ENCODE results near the gene ISG15. TPM values are rescaled to one million over a fixed set of nuclear protein-coding genes. Genes with fewer than 3 reads are reported as not detected.
"Not testable (repeated sequence)": the region's sequence is repeated elsewhere in the genome, so short reads cannot be mapped to it uniquely, and the experiment has no call there.

The ISG15 gene
- total RNA-seq, 1 experiment from 2014 or later, result 98.4 TPM

DNA sequence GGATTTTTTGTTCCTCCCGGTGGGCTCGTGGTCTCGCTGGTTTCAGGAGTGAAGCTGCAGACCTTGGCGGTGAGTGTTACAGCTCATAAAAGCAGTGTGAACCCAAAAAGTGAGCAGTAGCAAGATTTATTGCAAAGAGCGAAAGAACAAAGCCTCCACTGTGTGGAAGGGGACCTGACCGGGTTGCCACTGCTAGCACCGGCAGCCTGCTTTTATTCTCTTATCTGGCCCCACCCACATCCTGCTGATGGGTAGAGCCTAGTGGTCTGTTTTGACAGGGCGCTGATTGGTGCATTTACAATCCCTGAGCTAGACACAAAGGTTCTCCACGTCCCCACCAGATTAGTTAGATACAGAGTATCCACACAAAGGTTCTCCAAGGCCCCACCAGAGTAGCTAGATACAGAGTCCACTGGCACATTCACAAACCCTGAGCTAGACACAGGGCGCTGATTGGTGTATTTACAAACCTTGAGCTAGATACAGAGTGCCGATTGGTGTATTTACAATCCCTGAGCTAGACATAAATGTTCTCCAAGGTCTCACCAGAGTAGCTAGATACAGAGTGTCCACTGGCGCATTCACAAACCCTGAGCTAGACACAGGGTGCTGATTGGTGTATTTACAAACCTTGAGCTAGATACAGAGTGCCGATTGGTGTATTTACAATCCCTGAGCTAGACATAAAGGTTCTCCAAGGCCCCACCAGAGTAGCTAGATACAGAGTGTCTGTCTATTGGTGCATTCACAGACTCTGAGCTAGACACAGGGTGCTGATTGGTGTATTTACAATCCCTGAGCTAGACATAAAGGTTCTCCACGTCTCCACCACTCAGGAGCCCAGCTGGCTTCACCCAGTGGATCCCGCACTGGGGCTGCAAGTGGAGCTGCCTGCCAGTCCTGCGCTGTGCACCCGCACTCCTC lies 4.4 kb downstream of the ISG15 start:
- H3K36me3 ChIP-seq, H3K9me3 ChIP-seq, H3K27me3 ChIP-seq, H3K4me3 ChIP-seq, DNase-seq: not testable (repeated sequence)

DNA sequence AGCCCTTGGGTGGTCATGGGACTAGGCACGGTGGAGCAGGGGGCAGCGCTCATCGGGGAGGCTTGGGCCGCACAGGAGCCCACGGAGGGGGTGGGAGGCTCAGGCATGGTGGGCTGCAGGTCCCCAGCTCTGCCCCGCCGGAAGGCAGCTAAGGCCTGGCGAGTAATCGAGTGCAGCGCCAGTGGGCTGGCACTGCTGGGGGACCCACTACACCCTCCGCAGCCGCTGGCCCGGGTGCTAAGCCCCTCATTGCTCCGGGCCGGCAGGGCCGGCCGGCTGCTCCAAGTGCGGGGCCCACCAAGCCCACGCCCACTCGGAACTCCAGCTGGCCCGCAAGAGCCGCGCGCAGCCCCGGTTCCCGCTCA lies 5.0 kb downstream of the ISG15 start:
- not testable (repeated sequence) for H3K36me3 ChIP-seq, H3K9me3 ChIP-seq, H3K4me3 ChIP-seq, DNase-seq, H3K27me3 ChIP-seq

DNA sequence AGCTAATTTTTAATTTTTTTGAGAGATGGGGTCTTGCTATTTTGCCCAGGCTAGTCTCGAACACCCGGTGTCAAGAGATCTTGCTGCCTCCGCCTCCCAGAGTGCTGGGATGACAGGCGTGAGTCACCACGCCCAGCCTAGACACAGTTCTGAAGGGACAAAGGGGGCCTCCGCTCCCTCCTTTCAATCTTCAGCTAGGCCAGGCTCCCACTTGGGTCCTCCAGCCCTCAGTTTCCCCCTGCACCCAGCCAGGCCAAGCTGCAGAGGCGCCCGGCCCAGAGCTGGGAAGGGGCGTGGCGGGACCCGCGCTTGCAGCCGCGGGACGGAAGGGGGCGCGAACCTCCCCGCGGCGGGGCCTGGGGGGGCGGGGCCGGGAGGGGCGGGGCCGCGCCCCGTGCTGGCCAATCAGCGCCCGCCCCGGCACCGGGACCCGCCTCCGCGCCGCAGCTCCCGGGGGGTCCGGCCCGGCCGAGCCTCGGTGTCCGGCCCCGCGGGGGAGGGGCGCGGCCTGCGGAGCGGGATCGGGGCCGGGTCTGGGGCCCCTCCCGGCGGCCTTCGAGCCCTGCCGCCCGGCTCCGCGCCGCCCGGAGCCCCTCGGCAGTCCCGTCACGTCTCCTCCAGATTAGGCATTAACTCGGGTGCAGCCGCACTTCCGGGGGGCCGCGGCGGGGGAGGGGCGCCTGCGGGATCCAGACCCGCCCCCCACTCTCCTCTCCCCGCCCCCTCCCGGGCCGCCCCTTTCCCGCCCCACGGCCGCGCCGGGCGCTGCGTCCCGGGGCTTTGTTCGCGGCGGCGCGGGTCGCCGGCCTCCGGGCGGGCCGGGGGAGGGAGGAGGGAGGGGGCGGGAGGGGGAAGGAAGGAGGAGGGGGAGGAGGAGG lies 6.1 kb downstream of the ISG15 start:
- H3K9me3 ChIP-seq, result no peaks in the 10 kb centered on the region
- H3K36me3 ChIP-seq, result peaks cover 6% of the 10 kb centered on the region
- peak overlapping the region; percentile 35 for H3K4me3 ChIP-seq
- peak; percentile 83 for DNase-seq
- no peaks in the 10 kb centered on the region for H3K27me3 ChIP-seq

DNA sequence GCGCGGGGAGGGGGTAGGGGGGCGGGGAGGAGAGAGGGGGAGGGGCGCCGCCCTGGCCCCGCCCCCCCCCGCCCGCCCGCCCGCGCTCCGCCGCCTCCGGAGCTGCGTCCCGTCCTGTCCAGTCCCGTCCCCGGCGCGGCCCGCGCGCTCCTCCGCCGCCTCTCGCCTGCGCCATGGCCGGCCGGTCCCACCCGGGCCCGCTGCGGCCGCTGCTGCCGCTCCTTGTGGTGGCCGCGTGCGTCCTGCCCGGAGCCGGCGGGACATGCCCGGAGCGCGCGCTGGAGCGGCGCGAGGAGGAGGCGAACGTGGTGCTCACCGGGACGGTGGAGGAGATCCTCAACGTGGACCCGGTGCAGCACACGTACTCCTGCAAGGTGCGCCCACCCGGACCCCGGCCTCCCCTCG lies 6.7 kb downstream of the ISG15 start, which contains the start of gene AGRN:
AGRN (plus strand) TSS at position 121 of the 405 bp plus-strand sequence; CDS start at position 174, 53 bp downstream.
- Histone ChIP-seq H3K36me3 (peaks cover 11% of the 10 kb centered on the region), H3K27me3 (no peaks in the 10 kb centered on the region), H3K9me3 (no peaks in the 10 kb centered on the region), H3K4me3 (peak within 1 kb of the TSS; percentile 56)
- DNase-seq, result peak; percentile 39

DNA sequence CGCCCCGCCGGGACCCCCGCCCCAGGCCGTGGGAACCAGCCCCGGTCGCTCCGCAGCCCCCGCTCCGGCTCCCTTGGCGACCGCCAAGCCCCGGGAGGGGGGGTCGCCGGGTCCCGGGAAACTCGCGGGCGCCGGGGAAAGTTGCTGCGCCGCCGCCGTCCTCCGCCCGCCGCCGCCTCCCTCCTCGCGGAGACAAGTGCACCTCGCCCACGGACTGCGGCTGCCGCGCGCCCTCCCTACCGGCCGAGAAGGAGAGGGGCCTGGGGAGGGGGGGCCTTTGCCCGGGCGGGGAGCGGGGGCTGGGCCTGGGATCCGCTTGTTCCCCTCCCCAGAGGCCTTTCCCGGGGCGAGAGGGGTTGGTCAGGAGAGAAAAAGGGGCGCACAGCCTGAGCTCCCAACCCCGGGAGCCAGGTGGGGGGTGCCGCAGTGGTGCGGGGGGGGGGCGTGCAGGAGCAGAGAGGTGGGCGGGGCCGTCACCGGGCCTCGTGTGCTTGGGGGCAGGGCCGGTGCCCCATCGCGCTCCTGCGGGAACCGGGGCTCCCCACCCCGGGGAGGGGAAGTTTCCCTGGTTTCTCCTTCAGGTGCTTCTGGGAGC lies 7.2 kb downstream of the ISG15 start:
- H3K9me3 ChIP-seq, result no peaks in the 10 kb centered on the region
- peak; percentile 36 for DNase-seq
- peaks cover 11% of the 10 kb centered on the region for H3K36me3 ChIP-seq
- H3K4me3 ChIP-seq, result peak overlapping the region; percentile 56
- H3K27me3 ChIP-seq, result no peaks in the 10 kb centered on the region

DNA sequence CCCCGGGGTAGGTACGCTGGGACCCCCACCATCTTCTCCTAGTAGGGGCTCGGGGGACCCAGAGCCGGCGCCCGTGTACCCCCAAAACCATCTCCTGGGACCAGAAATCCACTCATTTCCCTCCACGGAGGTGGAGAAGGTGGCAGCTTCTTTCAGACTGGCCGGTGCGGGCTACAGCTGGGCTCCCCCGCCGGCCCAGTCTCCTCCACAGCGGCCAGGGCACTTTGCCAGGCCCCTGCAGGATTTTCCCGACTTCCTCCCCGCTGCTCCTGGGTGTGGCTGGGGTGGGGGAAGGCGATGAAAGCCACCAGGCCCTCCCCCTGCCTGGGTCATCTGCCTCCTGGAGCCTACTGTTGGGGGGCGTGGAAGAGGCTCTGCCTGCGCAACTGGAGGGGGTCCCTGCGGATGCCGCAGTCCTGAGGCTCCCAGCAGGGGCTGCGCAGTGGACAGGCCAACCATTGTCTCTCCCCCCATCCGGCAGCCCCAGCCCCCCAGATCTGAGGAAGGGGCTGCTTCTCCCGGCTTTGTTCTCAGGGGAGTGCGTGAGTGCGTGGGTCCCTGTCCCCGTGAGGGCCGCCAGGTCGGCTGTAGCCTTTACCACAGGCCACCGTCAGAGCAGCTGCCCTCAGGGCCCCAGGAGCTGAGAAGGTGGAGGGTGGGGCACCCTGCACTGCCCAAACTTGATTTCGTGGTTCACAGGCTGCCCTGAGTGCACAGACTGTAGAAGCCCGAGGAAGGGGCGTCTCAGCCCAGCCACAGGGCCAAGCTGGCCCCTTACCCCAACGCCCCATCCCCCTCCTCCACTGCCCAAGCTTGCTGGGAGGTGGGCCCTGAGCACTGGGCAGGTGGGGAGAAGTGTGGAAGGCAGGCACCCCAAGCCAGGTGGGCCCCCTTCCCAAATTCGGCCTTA lies 8.0 kb downstream of the ISG15 start:
- Histone ChIP-seq H3K4me3 (peak overlapping the region; percentile 56), H3K27me3 (no peaks in the 10 kb centered on the region), H3K36me3 (peaks cover 11% of the 10 kb centered on the region), H3K9me3 (no peaks in the 10 kb centered on the region)
- DNase-seq, result peak; percentile 79

DNA sequence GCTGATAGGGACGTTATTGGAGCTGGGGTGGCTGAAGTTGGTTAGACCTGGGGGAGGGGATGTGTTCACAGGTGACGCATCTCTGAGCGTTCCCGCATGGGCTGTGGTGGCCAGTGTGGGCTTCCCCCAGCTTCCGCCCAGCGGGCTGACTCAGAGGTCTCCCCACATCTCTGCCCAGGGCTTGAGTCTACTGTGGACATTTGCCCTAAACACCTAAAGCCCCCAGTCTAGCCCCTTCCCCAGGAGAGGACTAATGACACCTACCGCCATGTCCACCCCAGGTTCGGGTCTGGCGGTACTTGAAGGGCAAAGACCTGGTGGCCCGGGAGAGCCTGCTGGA lies 8.6 kb downstream of the ISG15 start:
- Histone ChIP-seq H3K4me3 (no peak overlapping the region), H3K9me3 (no peaks in the 10 kb centered on the region), H3K36me3 (peaks cover 11% of the 10 kb centered on the region), H3K27me3 (no peaks in the 10 kb centered on the region)
- DNase-seq, result no peak

DNA sequence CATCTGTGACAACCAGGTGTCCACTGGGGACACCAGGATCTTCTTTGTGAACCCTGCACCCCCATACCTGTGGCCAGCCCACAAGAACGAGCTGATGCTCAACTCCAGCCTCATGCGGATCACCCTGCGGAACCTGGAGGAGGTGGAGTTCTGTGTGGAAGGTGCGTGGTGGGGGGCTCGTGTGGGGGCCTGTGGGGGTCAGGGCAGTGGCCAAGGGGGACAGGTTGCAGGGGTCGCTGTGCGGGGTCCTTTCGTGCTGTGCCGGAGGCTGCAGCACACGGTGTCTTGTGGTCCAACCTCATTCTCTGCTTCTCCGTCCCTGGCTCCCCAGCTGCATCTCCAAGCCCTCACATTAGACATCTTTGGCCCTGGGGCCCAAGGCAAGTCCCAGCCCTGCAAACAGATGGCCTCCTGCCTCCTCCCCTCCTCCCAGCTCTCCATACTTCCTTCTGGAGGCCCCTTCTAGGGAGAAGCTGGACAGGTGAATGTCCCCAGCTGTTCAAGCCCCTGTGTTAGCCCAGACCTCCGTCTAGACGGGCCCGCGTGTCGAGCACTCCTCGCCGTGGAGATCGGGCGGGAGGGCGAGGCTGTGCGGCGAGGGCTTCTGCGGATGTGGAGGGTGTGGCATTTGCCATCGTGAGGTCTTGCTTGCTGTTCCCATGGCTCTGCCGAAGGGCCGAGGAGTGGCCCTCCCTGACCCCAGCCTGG lies 9.2 kb downstream of the ISG15 start:
- H3K4me3 ChIP-seq, result no peak overlapping the region
- no peaks in the 10 kb centered on the region for H3K9me3 ChIP-seq
- no peaks in the 10 kb centered on the region for H3K27me3 ChIP-seq
- peaks cover 11% of the 10 kb centered on the region for H3K36me3 ChIP-seq
- no peak for DNase-seq

DNA sequence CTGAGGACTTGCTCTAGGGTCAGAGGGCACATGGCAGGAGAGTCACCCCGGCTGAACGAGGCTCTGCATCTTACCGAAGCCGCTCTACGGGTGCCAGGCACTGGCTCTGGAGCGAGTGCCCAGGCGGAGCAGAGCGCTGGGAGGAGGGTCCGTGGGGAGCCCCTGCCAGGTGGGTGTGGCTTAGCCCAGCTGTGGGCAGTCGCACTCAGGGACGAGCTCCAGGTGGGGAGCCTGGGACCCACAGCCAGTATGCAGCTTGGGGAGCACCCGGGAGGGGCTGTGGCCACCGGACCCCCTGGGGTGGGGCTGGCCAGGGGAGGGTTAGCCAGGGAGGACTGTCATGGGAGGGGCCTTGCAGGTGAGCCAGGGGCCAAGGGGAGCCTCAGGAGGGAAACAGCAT lies 10.4 kb downstream of the ISG15 start:
- no peak for DNase-seq
- Histone ChIP-seq H3K9me3 (no peaks in the 10 kb centered on the region), H3K27me3 (no peaks in the 10 kb centered on the region), H3K36me3 (peaks cover 11% of the 10 kb centered on the region), H3K4me3 (no peak overlapping the region)

DNA sequence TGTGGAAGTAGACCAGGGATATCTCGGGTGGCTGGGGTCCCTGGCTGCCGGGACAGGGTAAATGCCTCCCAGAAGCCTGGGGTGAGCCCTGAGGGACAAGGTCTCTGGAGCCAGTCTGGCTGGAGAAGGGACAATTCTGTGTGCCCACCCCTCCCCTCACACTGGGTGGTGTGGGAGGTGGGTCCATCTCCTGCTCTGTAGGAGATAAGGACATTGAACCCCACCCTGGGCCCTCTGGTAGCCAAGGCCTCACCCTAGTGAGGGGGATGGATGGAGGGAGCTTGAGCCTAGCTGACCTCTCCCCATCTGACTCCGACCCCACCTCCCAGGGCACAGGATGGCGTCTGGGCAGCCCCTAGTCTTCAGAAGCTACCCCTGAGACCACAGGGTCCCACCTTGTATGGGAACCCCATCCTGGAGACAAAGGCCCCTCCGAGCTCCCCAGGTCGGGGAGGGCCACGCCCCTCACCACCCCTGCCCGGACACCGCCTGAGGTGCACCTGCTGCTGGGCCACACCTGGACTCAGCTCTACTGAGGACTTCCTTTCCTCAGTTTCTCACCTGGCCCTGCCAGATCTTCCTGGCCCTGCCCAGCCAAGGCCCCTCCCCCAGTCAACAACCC lies 11.0 kb downstream of the ISG15 start:
- Histone ChIP-seq H3K36me3 (peaks cover 11% of the 10 kb centered on the region), H3K27me3 (no peaks in the 10 kb centered on the region), H3K4me3 (no peak overlapping the region), H3K9me3 (no peaks in the 10 kb centered on the region)
- no peak for DNase-seq

DNA sequence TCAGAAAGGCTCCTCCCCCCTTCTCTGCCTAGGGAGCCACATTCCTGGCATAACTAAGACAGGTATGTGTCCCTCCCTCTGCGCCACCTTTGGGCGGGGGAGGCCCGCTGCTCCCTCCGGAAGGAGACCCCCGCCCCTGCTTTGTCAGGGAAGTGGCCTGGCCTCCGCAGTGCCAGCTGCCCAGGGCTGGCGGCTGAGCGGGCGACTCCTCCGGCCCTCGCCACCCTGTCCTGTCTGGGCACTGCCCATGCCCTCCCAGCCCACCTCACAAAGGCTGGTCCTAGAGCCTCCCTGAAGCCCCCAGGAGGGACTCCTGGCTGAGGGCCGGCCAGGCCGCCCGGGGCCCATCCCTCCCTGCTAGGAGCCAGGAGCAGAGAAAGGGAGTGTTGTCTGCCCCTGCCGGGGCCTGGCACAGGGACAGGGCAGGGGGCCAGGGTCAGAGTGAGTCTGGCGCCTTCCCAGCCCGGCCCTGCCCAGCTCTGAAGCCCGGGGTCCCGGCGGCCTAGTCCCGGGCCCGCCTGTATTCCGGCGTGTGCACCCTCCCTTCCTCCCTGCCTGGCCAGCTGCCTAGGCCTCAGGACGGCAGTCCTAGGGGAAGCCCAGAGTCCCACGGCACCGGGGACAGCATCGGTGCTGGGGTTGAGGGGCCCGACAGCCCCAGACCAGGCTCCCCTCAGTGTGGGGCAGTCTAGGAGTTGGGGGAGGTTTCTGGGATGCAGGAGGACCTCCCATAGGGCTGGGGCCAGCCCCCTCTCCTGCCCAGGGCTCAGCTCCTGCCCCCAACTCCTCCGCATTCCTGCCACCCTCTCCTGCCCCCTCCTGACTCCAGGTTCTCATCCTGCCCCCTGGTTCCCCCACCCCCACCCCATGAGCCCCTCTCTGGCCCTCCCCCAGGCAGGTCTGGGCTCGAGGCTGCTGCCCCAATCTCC lies 11.7 kb downstream of the ISG15 start:
- Histone ChIP-seq H3K4me3 (no peak overlapping the region), H3K36me3 (peaks cover 11% of the 10 kb centered on the region), H3K9me3 (no peaks in the 10 kb centered on the region), H3K27me3 (no peaks in the 10 kb centered on the region)
- DNase-seq, result no peak

DNA sequence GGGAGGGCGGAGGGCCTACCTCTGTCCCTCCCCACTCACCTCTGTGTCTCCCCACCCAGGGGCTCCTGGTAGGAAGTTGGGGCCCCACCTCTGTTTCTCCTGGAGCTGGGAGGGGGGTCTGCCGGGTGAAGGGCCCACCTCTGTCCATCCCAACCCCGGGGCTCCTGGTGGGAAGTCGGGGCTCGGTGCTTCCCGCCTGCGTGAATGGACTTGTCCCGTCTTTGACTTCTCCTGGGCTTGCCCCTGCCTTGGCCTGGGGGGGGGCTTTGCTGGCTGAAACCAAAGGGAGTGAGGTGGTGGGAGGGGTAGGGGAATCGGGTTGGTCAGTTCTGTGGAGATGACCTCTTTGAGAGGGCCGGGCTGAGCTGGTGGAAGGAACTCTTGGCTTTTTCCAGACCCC lies 12.4 kb downstream of the ISG15 start:
- no peaks in the 10 kb centered on the region for H3K27me3 ChIP-seq
- DNase-seq, result no peak
- peaks cover 11% of the 10 kb centered on the region for H3K36me3 ChIP-seq
- no peak overlapping the region for H3K4me3 ChIP-seq
- no peaks in the 10 kb centered on the region for H3K9me3 ChIP-seq

DNA sequence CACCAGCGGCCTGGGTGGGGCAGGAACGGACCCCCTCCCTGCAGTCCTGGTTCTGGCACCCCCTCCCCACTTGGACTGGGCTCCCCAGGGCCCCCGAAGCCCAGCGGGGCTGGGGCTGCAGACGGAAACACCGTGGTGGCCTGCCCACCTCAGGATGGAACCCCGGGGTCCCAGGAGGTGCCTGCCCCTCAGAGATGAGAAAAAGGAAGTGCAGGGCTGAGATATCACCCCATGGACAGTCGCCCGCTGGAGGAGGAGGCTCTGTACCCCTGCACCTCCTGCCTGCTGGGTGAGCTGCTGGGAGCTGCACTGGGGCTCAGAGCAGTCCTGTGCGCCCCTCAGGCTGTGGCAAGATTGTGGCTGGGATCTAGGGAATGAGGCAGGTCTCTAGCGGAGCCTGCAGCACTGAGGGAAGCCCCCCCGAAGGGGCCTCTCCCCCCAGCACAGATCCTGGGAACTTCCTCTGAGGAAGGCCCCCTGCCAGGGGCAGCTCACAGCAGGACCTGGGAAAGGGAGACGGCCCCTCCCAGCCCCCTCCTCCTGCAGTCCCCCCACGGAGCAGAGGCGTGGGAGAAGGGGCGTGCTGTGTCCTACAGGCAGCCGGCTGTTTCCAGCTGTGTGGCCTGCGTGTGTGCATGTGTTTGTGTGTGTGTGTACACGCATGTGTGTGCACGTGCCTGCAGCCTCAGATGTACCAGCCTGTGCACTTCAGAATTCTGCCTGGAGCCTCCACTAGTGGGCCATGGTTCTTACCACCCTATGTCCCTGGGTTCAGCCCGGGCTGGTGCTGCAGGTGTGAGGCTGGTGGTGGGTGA lies 13.5 kb downstream of the ISG15 start:
- Histone ChIP-seq H3K4me3 (no peak overlapping the region), H3K27me3 (no peaks in the 10 kb centered on the region), H3K36me3 (peaks cover 11% of the 10 kb centered on the region), H3K9me3 (no peaks in the 10 kb centered on the region)
- no peak for DNase-seq

DNA sequence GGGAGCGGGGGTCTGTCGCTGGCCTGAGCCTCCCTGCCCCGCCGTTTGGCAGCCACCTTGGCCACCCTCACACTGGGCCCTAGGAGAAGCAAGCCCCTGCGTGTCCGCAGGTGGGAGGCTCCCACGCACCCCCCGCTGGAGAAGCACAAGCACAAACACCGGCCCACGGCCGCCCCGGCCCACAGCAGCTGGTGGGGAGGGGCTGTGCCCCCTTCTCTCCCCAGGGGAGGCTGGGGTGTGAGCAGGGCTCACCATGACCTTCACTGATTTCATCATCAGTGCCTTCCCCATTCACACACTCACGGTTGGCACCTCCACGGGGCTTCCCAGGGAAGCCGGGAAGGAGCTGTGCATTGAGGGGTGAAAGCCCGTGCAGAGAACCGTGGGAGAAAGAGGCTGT lies 14.5 kb downstream of the ISG15 start:
- no peak for DNase-seq
- Histone ChIP-seq H3K4me3 (no peak overlapping the region), H3K9me3 (no peaks in the 10 kb centered on the region), H3K27me3 (no peaks in the 10 kb centered on the region), H3K36me3 (peaks cover 9% of the 10 kb centered on the region)

All from MG63 (cell line).